Ascending aorta (tissue), 2 donors: ENCODE results near the gene RABL2A. TPM values are rescaled to one million over a fixed set of nuclear protein-coding genes. Genes with fewer than 3 reads are reported as not detected.
"Not testable (repeated sequence)": the region's sequence is repeated elsewhere in the genome, so short reads cannot be mapped to it uniquely, and the experiment has no call there.

Experiments
- DNase-seq, 2 donors: peaks; one replicate each; pipeline ENCODE4 v3.0.0-alpha.2; 2019; ENCODE audit warnings: low spot score in 2 of 2
- H3K27ac ChIP-seq, 2 donors: fragments of 200-600 bp; sonication (generic); one replicate each; pipeline ENCODE4 v1.5.1; 2016 to 2017; ENCODE audit warnings: mild to moderate bottlenecking in 1 of 2
- H3K27me3 ChIP-seq: fragments of 200-600 bp; sonication (generic); one replicate; pipeline ENCODE4 v1.5.1; 2017
- H3K36me3 ChIP-seq, 2 donors: fragments of 200-600 bp; sonication (generic); one replicate each; pipeline ENCODE4 v1.5.1; 2016
- H3K4me1 ChIP-seq, 2 donors: fragments of 200-600 bp; sonication (generic); one replicate each; pipeline ENCODE4 v1.5.1; 2016 to 2017; ENCODE audit warnings: mild to moderate bottlenecking in 1 of 2
- H3K4me3 ChIP-seq, 2 donors: fragments of 200-600 bp; sonication (generic); one replicate each; pipeline ENCODE4 v1.5.1; 2016 to 2017; ENCODE audit warnings: mild to moderate bottlenecking in 1 of 2
- H3K9me3 ChIP-seq, 2 donors: fragments of 200-600 bp; sonication (generic); one replicate each; pipeline ENCODE4 v1.5.1; 2016
- intact Hi-C: fragments of 100-400 bp; cut with DNase I; formaldehyde crosslinking; loops from one replicate; pipeline ENCODE4 v1.15.1; 2023
- total RNA-seq: library from RNA; depleted of rRNA; stranded (reverse); fragments of >200 nt; gene quantifications from one replicate; pipeline ENCODE4 v1.1.0, GENCODE V29; 2016
- TF ChIP-seq, protein P1 (sequence below), 3 experiments: fragments of 200-600 bp in 2 of 3; fragments of 450-650 bp in 1 of 3; sonication (generic) in 2 of 3; IDR thresholded peaks; one replicate each; pipeline ENCODE4 v1.5.1; 2016 to 2019; ENCODE audit warnings: antibody characterized with exemption in 3 of 3, mild to moderate bottlenecking in 1 of 3, moderate library complexity in 1 of 3

Gene RABL2A
- total RNA-seq, 1 donor from 2014 or later, result 5.5 TPM

DNA sequence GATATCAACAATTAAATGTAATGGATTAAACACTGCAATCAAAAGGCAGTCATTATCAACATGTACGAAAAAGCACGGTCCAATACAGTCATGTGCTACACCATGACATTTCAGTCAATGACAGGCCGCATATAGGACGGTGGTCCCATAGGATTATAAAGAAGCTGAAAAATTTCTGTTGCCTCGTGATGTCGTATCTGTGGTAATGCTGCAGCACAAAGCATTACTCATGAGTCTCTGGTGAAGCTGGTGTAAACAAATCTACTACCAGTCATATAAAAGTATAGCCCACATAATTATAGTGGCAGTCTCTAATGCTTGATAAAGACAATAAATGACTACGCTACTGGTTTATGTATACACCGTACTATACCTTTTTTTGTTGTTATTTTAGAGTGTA, 58.4 kb downstream of the RABL2A start:
- intact Hi-C loops, result no loop called here
- H3K4me1 ChIP-seq, result no peaks in the 10 kb centered on the region
- no peaks in the 10 kb centered on the region for H3K27me3 ChIP-seq
- H3K36me3 ChIP-seq, result no peaks in the 10 kb centered on the region
- H3K27ac ChIP-seq, result no peak overlapping the region
- H3K9me3 ChIP-seq, result no peaks in the 10 kb centered on the region
- TF ChIP-seq, protein P1, sequence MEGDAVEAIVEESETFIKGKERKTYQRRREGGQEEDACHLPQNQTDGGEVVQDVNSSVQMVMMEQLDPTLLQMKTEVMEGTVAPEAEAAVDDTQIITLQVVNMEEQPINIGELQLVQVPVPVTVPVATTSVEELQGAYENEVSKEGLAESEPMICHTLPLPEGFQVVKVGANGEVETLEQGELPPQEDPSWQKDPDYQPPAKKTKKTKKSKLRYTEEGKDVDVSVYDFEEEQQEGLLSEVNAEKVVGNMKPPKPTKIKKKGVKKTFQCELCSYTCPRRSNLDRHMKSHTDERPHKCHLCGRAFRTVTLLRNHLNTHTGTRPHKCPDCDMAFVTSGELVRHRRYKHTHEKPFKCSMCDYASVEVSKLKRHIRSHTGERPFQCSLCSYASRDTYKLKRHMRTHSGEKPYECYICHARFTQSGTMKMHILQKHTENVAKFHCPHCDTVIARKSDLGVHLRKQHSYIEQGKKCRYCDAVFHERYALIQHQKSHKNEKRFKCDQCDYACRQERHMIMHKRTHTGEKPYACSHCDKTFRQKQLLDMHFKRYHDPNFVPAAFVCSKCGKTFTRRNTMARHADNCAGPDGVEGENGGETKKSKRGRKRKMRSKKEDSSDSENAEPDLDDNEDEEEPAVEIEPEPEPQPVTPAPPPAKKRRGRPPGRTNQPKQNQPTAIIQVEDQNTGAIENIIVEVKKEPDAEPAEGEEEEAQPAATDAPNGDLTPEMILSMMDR (IDR thresholded peaks at IDR 0.05), result no peak
- H3K4me3 ChIP-seq, result no peak overlapping the region
- DNase-seq, result no peak

DNA sequence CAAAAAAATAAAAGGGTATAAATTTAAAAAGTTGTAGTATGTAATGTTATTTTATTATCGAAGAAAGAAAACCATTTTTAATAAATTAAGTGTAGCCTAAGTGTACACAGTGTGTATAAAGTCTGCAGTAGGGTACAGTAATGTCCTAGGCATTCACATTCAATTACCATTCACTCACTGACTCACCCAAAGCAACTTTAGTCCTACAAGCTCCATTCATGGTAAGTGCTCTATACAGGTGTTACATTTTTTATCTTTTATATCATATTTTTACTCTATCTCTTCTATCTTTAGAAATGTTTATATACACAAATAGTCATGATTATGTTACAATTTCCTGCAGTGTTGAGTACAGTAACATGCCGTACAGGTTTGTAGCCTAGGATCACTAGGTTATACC, 59.5 kb downstream of the RABL2A start:
- no peaks in the 10 kb centered on the region for H3K4me1 ChIP-seq
- H3K9me3 ChIP-seq, result no peaks in the 10 kb centered on the region
- H3K36me3 ChIP-seq, result no peaks in the 10 kb centered on the region
- intact Hi-C loops, result no loop called here
- H3K27ac ChIP-seq, result no peak overlapping the region
- H3K4me3 ChIP-seq, result no peak overlapping the region
- no peak for DNase-seq
- TF ChIP-seq, protein P1 (IDR thresholded peaks at IDR 0.05), result no peak
- no peaks in the 10 kb centered on the region for H3K27me3 ChIP-seq

DNA sequence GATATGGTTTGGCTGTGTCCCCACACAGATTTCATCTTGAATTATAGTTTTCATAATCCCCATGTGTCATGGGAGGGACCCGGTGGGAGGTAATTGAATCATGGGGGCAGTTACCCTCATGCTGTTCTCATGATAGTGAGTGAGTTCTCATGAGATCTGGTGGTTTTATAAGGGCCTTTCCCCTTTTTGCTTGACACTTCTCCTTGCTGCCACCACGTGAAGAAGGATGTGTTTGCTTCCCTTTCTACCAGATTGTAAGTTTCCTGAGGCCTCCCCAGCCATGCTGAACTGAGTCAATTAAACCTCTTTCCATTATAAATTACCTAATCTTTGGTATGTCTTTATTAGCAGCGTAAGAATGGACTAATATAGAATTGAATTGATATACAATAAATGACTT, 63.8 kb downstream of the RABL2A start:
- DNase-seq, intact Hi-C loops, H3K27me3 ChIP-seq, H3K27ac ChIP-seq, H3K9me3 ChIP-seq, H3K36me3 ChIP-seq, H3K4me3 ChIP-seq, H3K4me1 ChIP-seq: not testable (repeated sequence)

Other genes with a start within 250 kb of the RABL2A start
- gene ZNG1B, start 189.6 kb upstream of the RABL2A start, total RNA-seq, result 1.3 TPM
- not detected for gene FOXD4L1, start 128.6 kb upstream of the RABL2A start, total RNA-seq
- gene SLC35F5, start 129.4 kb downstream of the RABL2A start, total RNA-seq, result 55.7 TPM